Fibroblast of mammary gland (primary cell): ENCODE data around the gene ANKRD31.
"Not testable (repeated sequence)": the region's sequence is repeated elsewhere in the genome, so short reads cannot be mapped to it uniquely, and the experiment has no call there.

Experiments used
- DNase-seq: peaks from one replicate; pipeline ENCODE4 v3.0.0-alpha.2; 2010; ENCODE audit warnings: low read depth
- H3K4me3 ChIP-seq: 2 replicates; pipeline ENCODE4 v1.5.1; 2011; ENCODE audit warnings: low read depth, mild to moderate bottlenecking, low read length, moderate library complexity; ENCODE audit not compliant: control insufficient read depth
- CTCF ChIP-seq: conservative IDR thresholded peaks from 2 replicates; pipeline ENCODE4 v1.5.1; 2011; ENCODE audit warnings: low read depth, low read length, inconsistent platforms; ENCODE audit not compliant: control insufficient read depth, insufficient read depth

ANKRD31 gene

GRCh38 chr5:75275756-75276155 is 39.1 kb upstream of the ANKRD31 start:
- H3K4me3 ChIP-seq = no peak overlapping the region
- no peak for DNase-seq
- no peak for TF ChIP-seq CTCF

- no peak for DNase-seq
- no peak overlapping the region for H3K4me3 ChIP-seq
- no peak for TF ChIP-seq CTCF
Observed at GRCh38 chr5:75275147-75275546, 38.5 kb upstream of the ANKRD31 start.

- no peak for TF ChIP-seq CTCF
- H3K4me3 ChIP-seq = no peak overlapping the region
- DNase-seq = no peak
Observed at GRCh38 chr5:75274486-75274885, 37.8 kb upstream of the ANKRD31 start.

GRCh38 chr5:75270605-75271004 is 33.9 kb upstream of the ANKRD31 start:
- H3K4me3 ChIP-seq, DNase-seq: not testable (repeated sequence)

- peak; percentile 57 for TF ChIP-seq CTCF
- peak; percentile 51 for DNase-seq
- no peak overlapping the region for H3K4me3 ChIP-seq
Observed at GRCh38 chr5:75265731-75266130, 29.1 kb upstream of the ANKRD31 start.

GRCh38 chr5:75262271-75262670 is 25.6 kb upstream of the ANKRD31 start:
- H3K4me3 ChIP-seq = no peak overlapping the region
- no peak for DNase-seq
- TF ChIP-seq CTCF = no peak

GRCh38 chr5:75260708-75261107 is 24.0 kb upstream of the ANKRD31 start:
- TF ChIP-seq CTCF = no peak
- no peak overlapping the region for H3K4me3 ChIP-seq
- DNase-seq = no peak

GRCh38 chr5:75250452-75250851 is 13.8 kb upstream of the ANKRD31 start:
- not testable (repeated sequence) for H3K4me3 ChIP-seq, DNase-seq
